ENCODE results near the gene COP1.

DNA sequence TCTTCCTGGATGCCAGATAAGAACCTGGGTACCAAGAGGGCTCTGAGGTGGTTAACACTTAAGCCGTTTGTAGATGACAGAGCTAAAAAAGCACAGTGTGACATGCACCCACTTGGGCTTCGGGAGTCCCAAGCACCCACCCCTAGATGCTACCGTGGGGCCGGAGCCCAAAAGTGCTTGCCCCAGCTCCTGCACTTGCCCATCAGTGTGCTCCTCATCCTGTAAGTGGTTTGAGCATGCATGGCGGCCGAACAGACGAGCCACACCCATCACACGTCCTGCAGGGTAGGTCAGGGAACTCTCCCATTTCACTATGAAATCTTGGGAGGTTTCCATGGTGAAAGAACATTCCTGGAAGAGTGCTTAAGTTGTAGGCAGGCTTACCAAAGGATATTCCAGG, 304.8 kb downstream of the COP1 start:
- TF ChIP-seq, protein P1, sequence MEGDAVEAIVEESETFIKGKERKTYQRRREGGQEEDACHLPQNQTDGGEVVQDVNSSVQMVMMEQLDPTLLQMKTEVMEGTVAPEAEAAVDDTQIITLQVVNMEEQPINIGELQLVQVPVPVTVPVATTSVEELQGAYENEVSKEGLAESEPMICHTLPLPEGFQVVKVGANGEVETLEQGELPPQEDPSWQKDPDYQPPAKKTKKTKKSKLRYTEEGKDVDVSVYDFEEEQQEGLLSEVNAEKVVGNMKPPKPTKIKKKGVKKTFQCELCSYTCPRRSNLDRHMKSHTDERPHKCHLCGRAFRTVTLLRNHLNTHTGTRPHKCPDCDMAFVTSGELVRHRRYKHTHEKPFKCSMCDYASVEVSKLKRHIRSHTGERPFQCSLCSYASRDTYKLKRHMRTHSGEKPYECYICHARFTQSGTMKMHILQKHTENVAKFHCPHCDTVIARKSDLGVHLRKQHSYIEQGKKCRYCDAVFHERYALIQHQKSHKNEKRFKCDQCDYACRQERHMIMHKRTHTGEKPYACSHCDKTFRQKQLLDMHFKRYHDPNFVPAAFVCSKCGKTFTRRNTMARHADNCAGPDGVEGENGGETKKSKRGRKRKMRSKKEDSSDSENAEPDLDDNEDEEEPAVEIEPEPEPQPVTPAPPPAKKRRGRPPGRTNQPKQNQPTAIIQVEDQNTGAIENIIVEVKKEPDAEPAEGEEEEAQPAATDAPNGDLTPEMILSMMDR (IDR thresholded peaks at IDR 0.05), result no peak
- no peak for TF ChIP-seq POLR2A (IDR thresholded peaks at IDR 0.05)

Measured in right lobe of liver (tissue), 4 donors.